GM23248 (cell line): ENCODE data around the gene GBE1. TPM values are rescaled to one million over a fixed set of nuclear protein-coding genes. Genes with fewer than 3 reads are reported as not detected.

Experiments used
- DNase-seq: peaks from one replicate; pipeline ENCODE4 v3.0.0-alpha.2; 2015
- H2AFZ ChIP-seq: fragments of 200-600 bp; sonication (generic); 2 replicates; pipeline ENCODE4 v1.6.1; 2016; ENCODE audit warnings: antibody characterized with exemption
- H3F3A ChIP-seq: fragments of 200-600 bp; sonication (generic); 2 replicates; pipeline ENCODE4 v1.6.1; 2016; ENCODE audit warnings: mild to moderate bottlenecking, antibody characterized with exemption, mixed run types; ENCODE audit not compliant: insufficient read depth
- H3K27ac ChIP-seq: fragments of 200-600 bp; sonication (generic); 2 replicates; pipeline ENCODE4 v1.5.1; 2016; ENCODE audit warnings: mild to moderate bottlenecking
- H3K27me3 ChIP-seq: fragments of 200-600 bp; sonication (generic); replicated peaks from 2 replicates; pipeline ENCODE4 v1.6.1; 2016; ENCODE audit warnings: mild to moderate bottlenecking; ENCODE audit not compliant: insufficient read depth
- H3K36me3 ChIP-seq: fragments of 200-600 bp; sonication (generic); 2 replicates; pipeline ENCODE4 v1.6.1; 2016; ENCODE audit warnings: low read depth, mild to moderate bottlenecking
- H3K4me1 ChIP-seq: fragments of 200-600 bp; sonication (generic); 2 replicates; pipeline ENCODE4 v1.6.1; 2016; ENCODE audit warnings: mild to moderate bottlenecking; ENCODE audit not compliant: insufficient read depth
- H3K4me2 ChIP-seq: fragments of 200-600 bp; sonication (generic); one replicate; pipeline ENCODE4 v1.6.1; 2016; ENCODE audit warnings: mild to moderate bottlenecking; ENCODE audit not compliant: unreplicated experiment
- H3K4me3 ChIP-seq: fragments of 200-600 bp; sonication (generic); 2 replicates; pipeline ENCODE4 v1.5.1; 2016; ENCODE audit warnings: mild to moderate bottlenecking
- H3K79me2 ChIP-seq: fragments of 200-600 bp; sonication (generic); 2 replicates; pipeline ENCODE4 v1.6.1; 2016; ENCODE audit warnings: mild to moderate bottlenecking; ENCODE audit not compliant: insufficient read depth
- H3K9ac ChIP-seq: fragments of 200-600 bp; sonication (generic); 2 replicates; pipeline ENCODE4 v1.6.1; 2016; ENCODE audit warnings: mild to moderate bottlenecking
- H3K9me2 ChIP-seq: fragments of 200-600 bp; sonication (generic); 2 replicates; pipeline ENCODE4 v1.6.1; 2016; ENCODE audit warnings: mixed run types, mild to moderate bottlenecking, moderate library complexity; ENCODE audit not compliant: insufficient read depth
- H3K9me3 ChIP-seq: fragments of 200-600 bp; sonication (generic); one replicate; pipeline ENCODE4 v1.6.1; 2017; ENCODE audit warnings: low read depth
- H4K20me1 ChIP-seq: fragments of 200-600 bp; sonication (generic); 2 replicates; pipeline ENCODE4 v1.6.0; 2016; ENCODE audit not compliant: insufficient read depth
- EZH2 ChIP-seq: fragments of 200-600 bp; sonication (generic); IDR thresholded peaks from 2 replicates; pipeline ENCODE4 v1.6.1; 2018; ENCODE audit warnings: antibody characterized with exemption, mild to moderate bottlenecking; ENCODE audit not compliant: insufficient read depth, poor library complexity, severe bottlenecking
- EZH2phosphoT487 ChIP-seq: fragments of 200-600 bp; sonication (generic); IDR thresholded peaks from 2 replicates; pipeline ENCODE4 v1.6.1; 2018; ENCODE audit warnings: antibody characterized with exemption, moderate library complexity, mild to moderate bottlenecking, low read depth; ENCODE audit not compliant: insufficient read depth
- WGBS, 2 experiments: methylation state at CpG; one replicate each; pipeline ENCODE4 v1.1.6; 2015 to 2017; ENCODE audit warnings: low lambda C conversion rate in 2 of 2, low coverage in 1 of 2; ENCODE audit errors: missing lambda C conversion rate in 2 of 2; 5-methylcytosine and 5-hydroxymethylcytosine counted together
- in situ Hi-C: fragments of 300-500 bp; cut with MboI; formaldehyde crosslinking; loops from 2 replicates; pipeline ENCODE4 v1.15.0; 2020
- polyA plus RNA-seq: library from polyadenylated mRNA; unstranded; fragments of >200 nt; fragmentation: Nextera tagmentation; extraction: Ambion mirVana; gene quantifications from 2 replicates; pipeline ENCODE4 v1.2.1, GENCODE V29; 2016
- total RNA-seq: library from RNA; depleted of rRNA; stranded (reverse); fragments of >200 nt; shearing (Covaris generic); gene quantifications from 2 replicates; pipeline ENCODE4 v1.2.3, GENCODE V29; 2014

The GBE1 gene
- total and polyA plus RNA-seq, 2 experiments from 2014 or later = 130 to 166 TPM

DNA sequence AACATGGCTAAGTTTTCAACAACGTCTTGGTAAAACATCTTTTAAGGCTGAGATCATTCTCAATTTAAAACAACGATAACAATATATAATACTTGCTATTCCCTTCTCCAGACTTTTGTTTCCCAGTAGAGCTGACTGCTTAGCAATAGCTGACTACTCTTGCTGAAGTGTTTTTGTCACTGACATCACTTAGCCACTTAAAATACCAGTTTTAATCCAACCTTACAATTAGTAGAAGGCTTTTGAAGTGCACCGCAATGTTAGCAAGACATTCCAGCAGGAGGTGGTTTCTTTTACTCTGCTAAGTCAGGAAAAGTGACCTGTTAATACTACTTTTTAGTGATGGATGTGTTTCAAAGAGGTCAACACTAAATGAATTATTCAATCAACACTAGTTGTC lies 28.7 kb upstream of the GBE1 start:
- no peak for DNase-seq
- H2AFZ ChIP-seq = no peak overlapping the region
- no peaks in the 10 kb centered on the region for H3F3A ChIP-seq
- no peaks in the 10 kb centered on the region for H3K9me2 ChIP-seq
- no peaks in the 10 kb centered on the region for H3K36me3 ChIP-seq
- WGBS, 2 experiments = 45 to 54% methylated on average over 3 of the region's 3 CpGs
- H3K4me2 ChIP-seq = no peak overlapping the region
- no peak overlapping the region for H3K27ac ChIP-seq
- in situ Hi-C loops = no loop called here
- no peaks in the 10 kb centered on the region for H3K27me3 ChIP-seq
- H3K79me2 ChIP-seq = no peaks in the 10 kb centered on the region
- no peaks in the 10 kb centered on the region for H4K20me1 ChIP-seq
- no peak overlapping the region for H3K9ac ChIP-seq
- H3K4me1 ChIP-seq = no peaks in the 10 kb centered on the region
- H3K4me3 ChIP-seq = no peak overlapping the region
- TF ChIP-seq EZH2phosphoT487 = no peak
- no peak for TF ChIP-seq EZH2
- no peaks in the 10 kb centered on the region for H3K9me3 ChIP-seq

DNA sequence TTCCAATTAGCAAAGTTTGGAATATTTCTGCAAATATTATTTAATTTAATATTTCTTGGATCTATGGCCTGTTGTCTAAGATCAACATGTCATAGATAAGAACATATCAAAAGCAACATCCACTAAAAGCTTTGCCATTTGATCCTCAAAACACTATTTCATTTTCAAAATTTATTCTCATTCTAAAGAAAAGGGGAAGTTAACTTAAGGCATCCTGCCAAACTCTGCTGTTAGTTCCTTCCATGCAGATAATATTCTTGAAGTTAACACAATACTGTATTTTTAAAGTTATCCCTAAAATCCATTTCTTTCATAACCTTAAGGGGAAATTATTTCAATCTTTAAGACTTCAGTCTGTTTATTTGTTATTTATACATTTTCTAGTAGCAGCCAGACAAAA lies 28.2 kb upstream of the GBE1 start:
- no peaks in the 10 kb centered on the region for H3K9me3 ChIP-seq
- no peaks in the 10 kb centered on the region for H3K36me3 ChIP-seq
- H3K9ac ChIP-seq = no peak overlapping the region
- no peak overlapping the region for H3K27ac ChIP-seq
- no peaks in the 10 kb centered on the region for H3F3A ChIP-seq
- no peak overlapping the region for H3K4me3 ChIP-seq
- DNase-seq = no peak
- H4K20me1 ChIP-seq = no peaks in the 10 kb centered on the region
- H3K4me1 ChIP-seq = no peaks in the 10 kb centered on the region
- no peaks in the 10 kb centered on the region for H3K79me2 ChIP-seq
- H3K4me2 ChIP-seq = no peak overlapping the region
- no peaks in the 10 kb centered on the region for H3K9me2 ChIP-seq
- no peak for TF ChIP-seq EZH2phosphoT487
- TF ChIP-seq EZH2 = no peak
- no peak overlapping the region for H2AFZ ChIP-seq
- H3K27me3 ChIP-seq = no peaks in the 10 kb centered on the region
- in situ Hi-C loops = no loop called here

DNA sequence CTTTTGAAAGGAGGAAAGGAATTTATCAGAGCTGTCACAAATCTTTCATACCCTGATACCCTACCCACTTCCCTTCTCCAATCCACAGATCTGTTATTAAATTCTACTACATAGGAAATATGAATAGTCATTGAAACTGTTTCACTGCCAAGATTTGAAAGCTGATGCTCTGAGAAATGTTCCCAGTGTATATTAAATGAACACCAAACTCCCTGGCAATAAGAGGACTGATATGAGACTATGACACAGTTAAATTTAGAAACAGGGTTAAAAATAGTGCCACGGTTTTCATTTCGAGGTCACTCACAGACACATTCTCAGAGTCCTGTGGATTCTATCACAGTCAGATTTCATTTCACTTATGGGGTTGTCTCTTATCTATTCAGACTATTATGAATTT lies 27.2 kb upstream of the GBE1 start:
- no peak overlapping the region for H3K4me3 ChIP-seq
- no peak overlapping the region for H3K4me2 ChIP-seq
- H3K36me3 ChIP-seq = no peaks in the 10 kb centered on the region
- H3F3A ChIP-seq = no peaks in the 10 kb centered on the region
- H3K9me3 ChIP-seq = no peaks in the 10 kb centered on the region
- H3K9ac ChIP-seq = no peak overlapping the region
- TF ChIP-seq EZH2 (no peak), EZH2phosphoT487 (no peak)
- 6 to 7% methylated on average over 2 of the region's 2 CpGs for WGBS, 2 experiments
- H2AFZ ChIP-seq = no peak overlapping the region
- in situ Hi-C loops = no loop called here
- H3K27ac ChIP-seq = no peak overlapping the region
- no peaks in the 10 kb centered on the region for H3K4me1 ChIP-seq
- DNase-seq = no peak
- H3K79me2 ChIP-seq = no peaks in the 10 kb centered on the region
- no peaks in the 10 kb centered on the region for H3K27me3 ChIP-seq
- no peaks in the 10 kb centered on the region for H3K9me2 ChIP-seq
- no peaks in the 10 kb centered on the region for H4K20me1 ChIP-seq

DNA sequence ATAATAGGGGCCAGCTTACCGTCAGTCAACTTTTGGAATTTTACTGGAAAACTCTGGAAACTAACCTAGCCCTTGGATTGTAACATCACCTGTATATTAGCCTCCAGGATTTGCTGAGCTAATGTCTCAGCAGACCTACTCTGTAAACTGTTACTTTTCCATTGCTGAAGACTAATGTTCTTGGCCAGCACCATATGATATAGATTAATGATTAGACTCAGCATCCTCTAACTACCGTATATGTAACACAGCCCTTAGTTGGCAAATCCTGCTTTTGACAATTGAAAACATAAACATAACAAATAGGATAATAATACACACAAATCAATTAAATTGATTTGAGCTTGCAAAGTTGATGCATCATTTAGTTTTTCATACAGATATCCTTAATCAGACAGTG lies 26.6 kb upstream of the GBE1 start:
- no peak overlapping the region for H3K4me2 ChIP-seq
- no peaks in the 10 kb centered on the region for H3K79me2 ChIP-seq
- no peak overlapping the region for H2AFZ ChIP-seq
- H3K4me3 ChIP-seq = no peak overlapping the region
- H3K27me3 ChIP-seq = no peaks in the 10 kb centered on the region
- in situ Hi-C loops = no loop called here
- H3K4me1 ChIP-seq = no peaks in the 10 kb centered on the region
- H4K20me1 ChIP-seq = no peaks in the 10 kb centered on the region
- H3K9ac ChIP-seq = no peak overlapping the region
- no peaks in the 10 kb centered on the region for H3K36me3 ChIP-seq
- no peak for TF ChIP-seq EZH2
- TF ChIP-seq EZH2phosphoT487 = no peak
- H3K27ac ChIP-seq = no peak overlapping the region
- no peaks in the 10 kb centered on the region for H3K9me2 ChIP-seq
- H3K9me3 ChIP-seq = no peaks in the 10 kb centered on the region
- WGBS, 2 experiments = 61 to 64% methylated on average over 2 of the region's 2 CpGs
- DNase-seq = no peak
- H3F3A ChIP-seq = no peaks in the 10 kb centered on the region

DNA sequence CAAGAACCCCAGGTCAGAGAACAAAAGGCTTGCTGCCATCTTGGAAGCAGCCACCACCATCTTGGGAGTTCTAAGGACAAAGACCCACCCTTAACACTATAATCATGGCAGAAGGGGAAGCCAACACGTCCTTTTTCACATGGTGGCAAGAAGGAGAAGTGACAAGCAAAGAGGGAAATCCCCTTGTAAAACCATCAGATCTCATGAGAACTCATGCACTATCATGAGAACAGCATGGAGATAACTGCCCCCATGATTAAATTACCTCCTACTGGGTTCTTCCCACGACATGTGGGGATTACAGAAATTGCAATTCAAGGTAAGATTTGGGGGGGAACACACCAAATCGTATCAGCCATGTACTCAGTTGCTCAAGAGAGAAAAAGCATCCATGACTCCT lies 21.1 kb upstream of the GBE1 start:
- Histone ChIP-seq H3K4me3 (no peak overlapping the region), H3F3A (no peaks in the 10 kb centered on the region), H3K9me2 (no peaks in the 10 kb centered on the region), H3K36me3 (no peaks in the 10 kb centered on the region), H3K9ac (no peak overlapping the region), H3K4me1 (no peaks in the 10 kb centered on the region), H3K4me2 (no peak overlapping the region), H3K9me3 (no peaks in the 10 kb centered on the region), H3K79me2 (no peaks in the 10 kb centered on the region), H3K27me3 (no peaks in the 10 kb centered on the region), H2AFZ (no peak overlapping the region), H4K20me1 (no peaks in the 10 kb centered on the region), H3K27ac (no peak overlapping the region)
- TF ChIP-seq EZH2 (no peak), EZH2phosphoT487 (no peak)
- no peak for DNase-seq
- in situ Hi-C loops = no loop called here
- WGBS, 2 experiments = 5 to 11% methylated on average over 3 of the region's 3 CpGs
